Measurements from ENCODE around the gene PGLYRP2. TPM values are rescaled to one million over a fixed set of nuclear protein-coding genes. Genes with fewer than 3 reads are reported as not detected.

PGLYRP2 gene
- total and polyA plus RNA-seq, 9 of the 15 experiments (the other 6 are each of a cell fraction or from before 2014, with no cell fraction given) = not detected

GRCh38 chr19:15432629-15433518, 46.4 kb downstream of the PGLYRP2 start (continued):
- TF ChIP-seq TFAM (CRISPR knock-in tag; conservative IDR thresholded peaks at IDR 0.05) (no peak), MEF2A (IDR thresholded peaks at IDR 0.05; ENCODE audit: control insufficient read depth, low read depth, low read length) (no peak), POLR2AphosphoS5 (IDR thresholded peaks at IDR 0.05; ENCODE audit: control insufficient read depth, insufficient read depth, low read depth, low read length) (peak; percentile 45; the same call in 1 of the 2 replicates), CEBPZ (IDR thresholded peaks at IDR 0.05; ENCODE audit: borderline replicate concordance, low read depth, low read length) (0 out of 2 replicates have a peak, but pooled peaks have one; percentile 42), TEAD4 (IDR thresholded peaks at IDR 0.05; ENCODE audit: low read length) (no peak), TEAD4 (CRISPR knock-in tag; IDR thresholded peaks at IDR 0.05; ENCODE audit: borderline replicate concordance) (no peak), ZNF174 (CRISPR knock-in tag; IDR thresholded peaks at IDR 0.05) (no peak), ZNF175 (CRISPR knock-in tag; IDR thresholded peaks at IDR 0.05; ENCODE audit: low read depth) (no peak), ZC3H4 (CRISPR knock-in tag; IDR thresholded peaks at IDR 0.05; ENCODE audit: borderline replicate concordance) (0 out of 2 replicates have a peak, but pooled peaks have one; percentile 35), EWSR1 (IDR thresholded peaks at IDR 0.05; ENCODE audit: borderline replicate concordance, low read depth, partially characterized antibody) (no peak), RUNX1 (IDR thresholded peaks at IDR 0.05; ENCODE audit: low read depth) (no peak), SETDB1 (IDR thresholded peaks at IDR 0.05; ENCODE audit: low read length) (no peak), IRF1 (CRISPR knock-in tag; IDR thresholded peaks at IDR 0.05; ENCODE audit: borderline replicate concordance) (no peak)
- TF ChIP-seq, protein P1, sequence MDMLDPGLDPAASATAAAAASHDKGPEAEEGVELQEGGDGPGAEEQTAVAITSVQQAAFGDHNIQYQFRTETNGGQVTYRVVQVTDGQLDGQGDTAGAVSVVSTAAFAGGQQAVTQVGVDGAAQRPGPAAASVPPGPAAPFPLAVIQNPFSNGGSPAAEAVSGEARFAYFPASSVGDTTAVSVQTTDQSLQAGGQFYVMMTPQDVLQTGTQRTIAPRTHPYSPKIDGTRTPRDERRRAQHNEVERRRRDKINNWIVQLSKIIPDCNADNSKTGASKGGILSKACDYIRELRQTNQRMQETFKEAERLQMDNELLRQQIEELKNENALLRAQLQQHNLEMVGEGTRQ (CRISPR knock-in tag; IDR thresholded peaks at IDR 0.05) = no peak
